HG03280 (cell line): ENCODE data around the gene IDI2.
"Not testable (repeated sequence)": the region's sequence is repeated elsewhere in the genome, so short reads cannot be mapped to it uniquely, and the experiment has no call there.

Experiments used
- ATAC-seq: cut with Tn5 transposase; IDR thresholded peaks from one replicate; pipeline ENCODE4 v1.9.1; 2021; ENCODE audit warnings: mild to moderate bottlenecking, moderate library complexity; ENCODE audit not compliant: unreplicated experiment

Gene IDI2

DNA sequence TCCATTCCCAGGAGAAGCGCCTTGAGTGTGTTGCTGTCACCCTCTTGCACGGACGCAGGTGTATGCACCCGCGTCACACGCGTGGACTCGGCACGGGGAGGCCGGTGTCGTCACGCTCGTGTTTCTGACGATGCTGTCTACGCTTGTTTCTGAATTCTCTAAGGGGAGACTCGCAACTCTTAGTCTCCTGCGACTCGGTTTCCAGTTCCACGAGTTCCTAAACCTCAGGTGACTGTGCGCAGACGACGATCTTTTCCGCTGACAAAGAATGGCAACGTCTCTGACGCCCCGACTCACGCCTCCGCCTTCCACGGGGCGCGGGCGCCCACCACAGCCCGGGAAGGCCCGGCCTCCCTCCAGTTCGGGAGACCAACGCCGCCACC, 22.7 kb upstream of the IDI2 start:
- peak; percentile 0 for ATAC-seq

- ATAC-seq: no peak
Measured at GRCh38 chr10:1047937-1048336, 22.3 kb upstream of the IDI2 start.

GRCh38 chr10:1045415-1045814, 19.8 kb upstream of the IDI2 start:
- ATAC-seq: no peak

- ATAC-seq: no peak
Measured at GRCh38 chr10:1044964-1045363, 19.3 kb upstream of the IDI2 start.

- ATAC-seq: no peak
Measured at GRCh38 chr10:1044146-1044545, 18.5 kb upstream of the IDI2 start.

- ATAC-seq: peak; percentile 49
Measured at GRCh38 chr10:1043532-1043995, 17.9 kb upstream of the IDI2 start.

- no peak for ATAC-seq
Measured at GRCh38 chr10:1041514-1041913, 15.9 kb upstream of the IDI2 start.

GRCh38 chr10:1040133-1040532, 14.5 kb upstream of the IDI2 start:
- ATAC-seq: no peak

GRCh38 chr10:1038769-1039168, 13.1 kb upstream of the IDI2 start:
- ATAC-seq: not testable (repeated sequence)

GRCh38 chr10:1037098-1037497, 11.4 kb upstream of the IDI2 start:
- no peak for ATAC-seq

DNA sequence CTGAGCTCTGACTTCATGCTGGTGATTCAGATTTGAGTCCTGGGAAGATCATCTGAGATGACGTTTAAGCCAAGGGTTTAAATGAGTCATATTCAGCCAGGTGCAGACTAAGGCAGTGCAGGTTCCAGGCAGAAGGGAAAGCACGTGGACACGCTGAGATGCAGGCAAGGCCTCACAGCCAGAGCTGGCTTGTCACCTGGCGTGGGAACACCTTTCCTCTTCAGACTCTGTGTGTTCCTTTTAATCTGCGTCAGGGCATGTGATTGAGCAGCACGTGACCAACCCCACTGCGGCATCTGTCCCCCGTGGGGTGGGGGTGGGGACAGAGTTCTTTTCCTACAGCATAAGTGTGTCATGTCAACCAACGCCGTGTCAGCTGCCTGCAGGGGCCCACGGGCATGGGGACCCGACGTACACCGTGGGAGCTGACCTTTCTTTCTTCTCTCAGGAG, 10.7 kb upstream of the IDI2 start:
- ATAC-seq: peak; percentile 92

GRCh38 chr10:1035201-1035600, 9.5 kb upstream of the IDI2 start:
- no peak for ATAC-seq

DNA sequence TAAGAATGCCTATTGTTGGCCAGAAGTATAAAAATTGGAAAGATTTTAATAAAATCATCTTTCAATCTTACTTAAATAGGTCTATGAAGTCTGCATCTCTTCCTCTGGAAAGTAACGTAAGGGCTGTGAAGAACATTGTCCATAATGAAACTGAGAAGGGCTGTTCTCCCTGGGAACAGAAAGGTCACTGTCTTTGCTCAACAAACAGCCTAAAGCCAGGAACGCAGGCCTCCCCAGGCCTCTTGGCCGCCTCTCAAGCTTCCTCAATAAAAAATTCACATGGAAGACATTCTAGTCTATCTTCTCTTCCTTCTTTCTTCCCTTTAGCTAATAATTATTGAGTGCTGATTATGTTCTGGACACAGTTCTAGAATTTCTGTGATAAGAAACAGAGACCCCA, 9.1 kb upstream of the IDI2 start:
- ATAC-seq: no peak

- ATAC-seq: no peak
Measured at GRCh38 chr10:1033601-1034000, 7.9 kb upstream of the IDI2 start.

DNA sequence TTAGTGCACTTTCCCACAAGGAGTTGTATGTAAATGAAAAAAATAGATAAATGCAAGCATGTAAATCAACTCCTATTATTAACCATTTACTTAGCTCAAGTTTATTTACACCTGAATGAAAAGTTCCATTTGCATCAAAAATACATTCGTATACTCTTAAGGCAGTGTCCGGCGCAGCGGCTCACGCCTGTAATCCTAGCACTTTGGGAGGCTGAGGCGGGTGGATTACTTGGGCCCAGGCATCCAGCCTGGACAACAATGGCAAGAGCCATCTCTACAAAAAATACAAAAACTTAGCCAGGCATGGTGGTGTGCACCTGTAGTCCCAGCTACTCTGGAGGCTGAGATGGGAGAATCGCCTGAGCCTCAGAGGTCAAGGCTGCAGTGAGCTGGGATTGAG, 4.2 kb upstream of the IDI2 start:
- no peak for ATAC-seq

GRCh38 chr10:1026578-1026977, 919 bp upstream of the IDI2 start:
- no peak for ATAC-seq

DNA sequence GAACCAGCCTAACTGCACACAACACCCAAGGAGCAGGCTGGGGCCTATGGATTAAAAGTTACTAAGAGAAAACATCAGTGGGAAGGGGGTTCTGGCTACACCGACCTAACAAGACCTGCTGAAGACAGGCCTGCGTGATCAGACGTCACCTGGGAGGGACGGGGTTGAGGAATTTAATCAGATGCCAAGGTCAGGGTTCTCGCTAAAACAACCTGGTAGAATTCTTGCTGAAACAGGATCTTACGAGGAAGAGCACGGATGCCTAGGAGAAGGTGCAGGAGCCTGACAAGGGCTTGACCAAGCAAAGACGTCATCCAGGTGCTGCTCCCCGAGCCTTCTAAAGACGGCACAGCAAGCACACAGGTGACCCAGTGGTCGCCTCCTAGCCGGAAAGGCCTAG, 1.6 kb downstream of the IDI2 start:
- no peak for ATAC-seq

DNA sequence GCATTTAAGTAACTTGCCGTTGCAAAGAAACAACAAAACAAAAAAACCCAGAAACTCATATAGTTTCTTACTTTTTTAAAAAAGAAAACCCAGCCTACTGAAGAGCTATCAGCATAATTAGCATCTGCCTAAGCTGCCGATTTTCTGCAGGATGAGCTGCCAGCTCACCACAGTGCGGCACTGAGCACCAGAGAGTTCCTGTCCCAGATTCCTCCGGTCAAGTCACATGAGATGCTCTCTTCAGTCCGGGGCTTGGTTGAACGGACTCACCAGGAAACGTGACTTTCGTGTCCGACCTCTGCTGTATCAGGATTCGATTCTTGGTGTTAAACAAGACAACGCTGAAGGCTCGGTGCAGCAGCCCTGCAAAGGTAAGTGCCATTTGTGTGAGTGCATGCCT, 3.2 kb downstream of the IDI2 start:
- no peak for ATAC-seq

- no peak for ATAC-seq
Measured at GRCh38 chr10:1020958-1021357, 4.7 kb downstream of the IDI2 start.

DNA sequence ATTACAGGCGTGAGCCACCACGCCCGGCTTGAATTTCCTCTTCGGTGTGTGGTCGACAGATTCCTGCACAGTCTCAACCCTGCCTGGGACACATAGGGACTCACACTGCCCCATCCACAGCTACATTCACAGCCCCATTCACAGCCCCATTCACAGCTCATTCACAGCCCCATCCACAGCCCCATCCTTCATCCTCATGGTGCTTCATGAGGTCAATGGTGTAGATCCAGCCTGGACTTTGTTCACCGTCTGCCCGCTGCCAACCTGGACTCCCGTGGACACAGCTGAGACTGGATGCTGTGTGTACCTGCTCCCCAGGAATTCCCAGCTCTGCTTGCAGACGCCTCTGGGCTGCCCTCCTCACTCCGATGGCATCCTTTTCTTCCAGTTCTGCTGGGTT, 5.2 kb downstream of the IDI2 start:
- no peak for ATAC-seq

- ATAC-seq: no peak
Measured at GRCh38 chr10:1019362-1019761, 6.3 kb downstream of the IDI2 start.

DNA sequence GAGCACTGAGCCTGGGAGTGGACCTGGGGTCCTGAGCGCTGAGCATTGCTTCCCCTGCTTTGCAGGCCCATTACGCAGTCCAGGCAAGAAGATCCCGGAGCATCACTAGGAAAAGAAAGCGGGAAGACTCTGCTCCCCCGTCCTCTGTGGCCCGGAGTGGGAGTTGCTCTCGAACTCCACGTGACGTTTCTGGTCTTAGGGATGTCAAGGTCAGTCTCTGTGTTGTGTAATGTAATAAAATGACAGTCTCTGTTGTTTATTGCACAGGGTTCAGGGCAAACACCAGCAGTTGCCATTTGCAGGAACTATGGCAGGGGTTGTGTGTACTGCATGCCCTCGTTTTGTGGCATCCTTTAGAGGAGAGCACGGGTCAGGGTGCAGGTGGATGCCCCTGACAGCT, 10.0 kb downstream of the IDI2 start:
- ATAC-seq: no peak

DNA sequence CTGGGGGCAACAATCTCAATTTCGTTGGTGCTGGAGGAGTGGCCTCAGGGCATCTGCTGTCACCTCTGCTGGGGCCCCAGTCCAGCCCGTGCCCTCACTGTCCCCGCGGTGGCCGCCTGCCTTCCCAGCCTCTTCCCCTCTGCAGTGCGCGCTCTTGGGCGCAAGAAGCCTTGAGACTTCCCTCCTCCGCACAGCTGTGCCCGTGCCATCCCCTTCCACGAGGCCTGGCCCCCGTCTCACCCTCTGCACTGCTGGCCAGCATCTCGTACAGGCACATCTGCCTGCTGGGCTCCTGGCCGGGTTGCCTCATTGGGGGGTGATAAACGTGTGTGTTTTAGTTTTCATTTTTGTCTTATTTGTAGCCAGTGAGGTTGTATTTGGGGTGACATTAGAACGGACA, 14.0 kb downstream of the IDI2 start:
- ATAC-seq: no peak

GRCh38 chr10:1010703-1011102, 15.0 kb downstream of the IDI2 start:
- no peak for ATAC-seq
